ENCODE results near the gene NSUN4.

GRCh38 chr1:46342084-46342656 is 1.6 kb downstream of the NSUN4 start:
- TF ChIP-seq, protein P1, sequence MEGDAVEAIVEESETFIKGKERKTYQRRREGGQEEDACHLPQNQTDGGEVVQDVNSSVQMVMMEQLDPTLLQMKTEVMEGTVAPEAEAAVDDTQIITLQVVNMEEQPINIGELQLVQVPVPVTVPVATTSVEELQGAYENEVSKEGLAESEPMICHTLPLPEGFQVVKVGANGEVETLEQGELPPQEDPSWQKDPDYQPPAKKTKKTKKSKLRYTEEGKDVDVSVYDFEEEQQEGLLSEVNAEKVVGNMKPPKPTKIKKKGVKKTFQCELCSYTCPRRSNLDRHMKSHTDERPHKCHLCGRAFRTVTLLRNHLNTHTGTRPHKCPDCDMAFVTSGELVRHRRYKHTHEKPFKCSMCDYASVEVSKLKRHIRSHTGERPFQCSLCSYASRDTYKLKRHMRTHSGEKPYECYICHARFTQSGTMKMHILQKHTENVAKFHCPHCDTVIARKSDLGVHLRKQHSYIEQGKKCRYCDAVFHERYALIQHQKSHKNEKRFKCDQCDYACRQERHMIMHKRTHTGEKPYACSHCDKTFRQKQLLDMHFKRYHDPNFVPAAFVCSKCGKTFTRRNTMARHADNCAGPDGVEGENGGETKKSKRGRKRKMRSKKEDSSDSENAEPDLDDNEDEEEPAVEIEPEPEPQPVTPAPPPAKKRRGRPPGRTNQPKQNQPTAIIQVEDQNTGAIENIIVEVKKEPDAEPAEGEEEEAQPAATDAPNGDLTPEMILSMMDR (IDR thresholded peaks at IDR 0.05): no peak
- no peak for TF ChIP-seq EP300 (IDR thresholded peaks at IDR 0.05)
- no peak for TF ChIP-seq POLR2A (IDR thresholded peaks at IDR 0.05)
